WTC11 (cell line): ENCODE results near the gene ACOX2. TPM values are rescaled to one million over a fixed set of nuclear protein-coding genes. Genes with fewer than 3 reads are reported as not detected.
A peak's percentile ranks its signal among the peaks of the same experiment; 100 is the strongest.

Source experiments
- ATAC-seq: fragments of 200-7000 bp; cut with Tn5 transposase; 2 replicates; pipeline ENCODE4 v1.10.0; 2021; ENCODE audit warnings: mild to moderate bottlenecking, moderate library complexity
- CTCF ChIA-PET: fragments of 300-600 bp; sonication (Branson Sonifier 250); formaldehyde crosslinking; loops from one replicate; lab custom pipeline; 2021; ENCODE audit warnings: antibody characterized with exemption; lab: Charles Lee
- POLR2A ChIA-PET: fragments of 350-600 bp; sonication (Branson Sonifier 250); formaldehyde crosslinking; loops from one replicate; lab custom pipeline; 2021; ENCODE audit warnings: antibody characterized with exemption; lab: Charles Lee
- DNase-seq: peaks from one replicate; pipeline ENCODE4 v3.0.0; 2021; ENCODE audit warnings: low spot score
- H3K27ac Mint-ChIP-seq: 2 replicates; pipeline ENCODE4 v1.8.0; 2021; ENCODE audit warnings: mixed read lengths
- H3K27me3 Mint-ChIP-seq: 2 replicates; pipeline ENCODE4 v1.8.0; 2021; ENCODE audit warnings: low read depth, mild to moderate bottlenecking, moderate library complexity, mixed read lengths
- H3K36me3 Mint-ChIP-seq: 2 replicates; pipeline ENCODE4 v1.8.0; 2021; ENCODE audit warnings: mixed read lengths
- H3K4me1 Mint-ChIP-seq: 2 replicates; pipeline ENCODE4 v1.8.0; 2022; ENCODE audit warnings: mixed read lengths
- H3K4me3 Mint-ChIP-seq: 2 replicates; pipeline ENCODE4 v1.8.0; 2021; ENCODE audit warnings: mild to moderate bottlenecking, moderate library complexity, mixed read lengths
- H3K9me3 Mint-ChIP-seq: 2 replicates; pipeline ENCODE4 v1.8.0; 2021; ENCODE audit warnings: mixed read lengths
- KAT7 ChIP-seq: sonication (generic); formaldehyde crosslinking; IDR thresholded peaks from 2 replicates; pipeline ENCODE4 v1.8.1; 2023; ENCODE audit warnings: missing genetic modification reagents, mild to moderate bottlenecking, borderline replicate concordance
- MXD4 ChIP-seq: fragments of 250-450 bp; sonication (Bioruptor Pico); IDR thresholded peaks from 2 replicates; pipeline ENCODE4 v1.8.0; 2021; ENCODE audit warnings: mild to moderate bottlenecking, moderate library complexity, borderline replicate concordance
- TCF7 ChIP-seq: sonication (generic); formaldehyde crosslinking; IDR thresholded peaks from 2 replicates; pipeline ENCODE4 v1.8.0; 2022; ENCODE audit warnings: mild to moderate bottlenecking, low read depth, missing genetic modification reagents, moderate library complexity
- ZBTB21 ChIP-seq: sonication (generic); formaldehyde crosslinking; IDR thresholded peaks from 2 replicates; pipeline ENCODE4 v1.8.1; 2023; ENCODE audit warnings: mild to moderate bottlenecking, missing genetic modification reagents, borderline replicate concordance
- ZNF232 ChIP-seq: sonication (generic); formaldehyde crosslinking; IDR thresholded peaks from 2 replicates; pipeline ENCODE4 v1.8.0; 2022; ENCODE audit warnings: mild to moderate bottlenecking, missing genetic modification reagents
- ZNF263 ChIP-seq: sonication (generic); formaldehyde crosslinking; IDR thresholded peaks from 2 replicates; pipeline ENCODE4 v1.8.1; 2022; ENCODE audit warnings: low read depth, mild to moderate bottlenecking, moderate library complexity, missing genetic modification reagents
- ZNF317 ChIP-seq: sonication (generic); formaldehyde crosslinking; IDR thresholded peaks from 2 replicates; pipeline ENCODE4 v1.8.1; 2023; ENCODE audit warnings: low read depth, mild to moderate bottlenecking, moderate library complexity, missing genetic modification reagents, borderline replicate concordance
- ZNF423 ChIP-seq: fragments of 250-450 bp; sonication (Bioruptor Pico); IDR thresholded peaks from 2 replicates; pipeline ENCODE4 v2.1.2; 2022; ENCODE audit warnings: mild to moderate bottlenecking, moderate library complexity
- total RNA-seq: library from RNA; stranded (reverse); gene quantifications from 3 replicates; pipeline ENCODE4 v1.2.3, GENCODE V29; 2021
- TF ChIP-seq, protein P1 (sequence below): sonication (generic); formaldehyde crosslinking; IDR thresholded peaks from 2 replicates; pipeline ENCODE4 v1.8.1; 2022; ENCODE audit warnings: low read depth, missing genetic modification reagents, borderline replicate concordance
- TF ChIP-seq, protein P2 (sequence below): sonication (generic); formaldehyde crosslinking; IDR thresholded peaks from 2 replicates; pipeline ENCODE4 v1.8.0; 2022; ENCODE audit warnings: mild to moderate bottlenecking, missing genetic modification reagents
- TF ChIP-seq, protein P3 (sequence below): sonication (generic); formaldehyde crosslinking; IDR thresholded peaks from 2 replicates; pipeline ENCODE4 v1.8.1; 2023; ENCODE audit warnings: mild to moderate bottlenecking, missing genetic modification reagents, moderate library complexity
- TF ChIP-seq, protein P4 (sequence below): sonication (generic); formaldehyde crosslinking; IDR thresholded peaks from 2 replicates; pipeline ENCODE4 v1.8.0; 2023; ENCODE audit warnings: mild to moderate bottlenecking, missing genetic modification reagents
- TF ChIP-seq, protein P5 (sequence below): sonication (generic); formaldehyde crosslinking; IDR thresholded peaks from 2 replicates; pipeline ENCODE4 v1.8.1; 2022; ENCODE audit warnings: mild to moderate bottlenecking, moderate library complexity, missing genetic modification reagents
- TF ChIP-seq, protein P6 (sequence below): sonication (generic); formaldehyde crosslinking; IDR thresholded peaks from 2 replicates; pipeline ENCODE4 v1.8.1; 2022; ENCODE audit warnings: mild to moderate bottlenecking, missing genetic modification reagents, moderate library complexity, borderline replicate concordance

ACOX2 gene
- total RNA-seq, 1 experiment from 2014 or later, result 1.1 TPM

DNA sequence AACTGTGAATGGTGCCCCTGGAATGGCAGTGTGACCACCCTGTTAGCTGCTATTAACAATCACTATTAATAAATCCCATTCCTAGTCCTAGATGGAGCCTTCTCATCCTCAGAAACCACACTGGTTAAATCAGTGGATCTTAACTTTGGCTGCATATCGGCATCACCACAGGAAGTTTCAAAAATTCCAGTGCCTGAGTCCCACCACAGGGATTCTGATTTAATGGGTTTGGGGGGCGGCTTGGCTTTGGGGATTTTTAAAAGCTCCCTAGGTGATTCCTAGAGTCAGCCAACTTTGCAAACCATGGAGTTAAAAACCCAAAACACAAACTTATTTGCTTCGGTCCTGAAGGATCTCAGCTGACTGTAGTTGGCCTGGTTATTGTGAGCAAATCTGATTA lies 37.1 kb upstream of the ACOX2 start (continued):
- TF ChIP-seq, protein P1, sequence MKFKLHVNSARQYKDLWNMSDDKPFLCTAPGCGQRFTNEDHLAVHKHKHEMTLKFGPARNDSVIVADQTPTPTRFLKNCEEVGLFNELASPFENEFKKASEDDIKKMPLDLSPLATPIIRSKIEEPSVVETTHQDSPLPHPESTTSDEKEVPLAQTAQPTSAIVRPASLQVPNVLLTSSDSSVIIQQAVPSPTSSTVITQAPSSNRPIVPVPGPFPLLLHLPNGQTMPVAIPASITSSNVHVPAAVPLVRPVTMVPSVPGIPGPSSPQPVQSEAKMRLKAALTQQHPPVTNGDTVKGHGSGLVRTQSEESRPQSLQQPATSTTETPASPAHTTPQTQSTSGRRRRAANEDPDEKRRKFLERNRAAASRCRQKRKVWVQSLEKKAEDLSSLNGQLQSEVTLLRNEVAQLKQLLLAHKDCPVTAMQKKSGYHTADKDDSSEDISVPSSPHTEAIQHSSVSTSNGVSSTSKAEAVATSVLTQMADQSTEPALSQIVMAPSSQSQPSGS, result no peak

DNA sequence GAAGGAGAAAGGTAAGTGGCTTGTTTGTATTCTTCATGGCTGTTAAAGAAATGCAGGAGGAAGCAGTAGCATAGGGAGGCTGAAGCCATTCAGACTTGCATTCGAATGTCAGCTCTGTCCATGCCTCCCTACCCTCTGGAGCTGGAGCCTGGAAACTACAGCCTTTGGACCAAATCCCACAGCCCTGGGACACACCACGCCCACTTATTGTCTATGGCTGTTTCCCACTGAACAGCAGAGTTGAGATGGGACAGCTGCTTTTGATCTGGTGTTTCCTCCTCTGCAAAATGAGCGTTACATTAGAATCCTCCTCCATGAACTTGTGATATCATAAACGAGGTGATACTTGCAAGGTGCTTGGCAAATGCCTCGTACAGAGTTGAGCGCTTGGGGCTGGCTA lies 36.6 kb upstream of the ACOX2 start:
- CTCF ChIA-PET, result interaction anchor here (0.9 to 14.3 kb wide), 7 partner anchors 8 to 62 kb away, joined by 3 to 223 read pairs (median 5); no protein-coding TSS in a partner anchor
- no peak overlapping the region for H3K27ac Mint-ChIP-seq
- H3K36me3 Mint-ChIP-seq, result peaks cover 2% of the 10 kb centered on the region; the same call in 1 of the 2 replicates
- no peak for DNase-seq
- H3K9me3 Mint-ChIP-seq, result peaks cover 11% of the 10 kb centered on the region
- POLR2A ChIA-PET, result interaction anchor here (1.0 kb wide), 1 partner anchor 14 kb away, joined by 3 read pairs; no protein-coding TSS in a partner anchor
- peaks cover 6% of the 10 kb centered on the region for H3K27me3 Mint-ChIP-seq
- peaks cover 33% of the 10 kb centered on the region for H3K4me1 Mint-ChIP-seq
- ATAC-seq, result peak; percentile 23
- TF ChIP-seq, protein P2, sequence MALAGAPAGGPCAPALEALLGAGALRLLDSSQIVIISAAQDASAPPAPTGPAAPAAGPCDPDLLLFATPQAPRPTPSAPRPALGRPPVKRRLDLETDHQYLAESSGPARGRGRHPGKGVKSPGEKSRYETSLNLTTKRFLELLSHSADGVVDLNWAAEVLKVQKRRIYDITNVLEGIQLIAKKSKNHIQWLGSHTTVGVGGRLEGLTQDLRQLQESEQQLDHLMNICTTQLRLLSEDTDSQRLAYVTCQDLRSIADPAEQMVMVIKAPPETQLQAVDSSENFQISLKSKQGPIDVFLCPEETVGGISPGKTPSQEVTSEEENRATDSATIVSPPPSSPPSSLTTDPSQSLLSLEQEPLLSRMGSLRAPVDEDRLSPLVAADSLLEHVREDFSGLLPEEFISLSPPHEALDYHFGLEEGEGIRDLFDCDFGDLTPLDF (CRISPR knock-in tag), result no peak
- TF ChIP-seq ZNF263 (no peak), KAT7 (no peak), MXD4 (no peak), TCF7 (no peak), ZNF423 (CRISPR knock-in tag) (no peak)
- TF ChIP-seq, protein P3, sequence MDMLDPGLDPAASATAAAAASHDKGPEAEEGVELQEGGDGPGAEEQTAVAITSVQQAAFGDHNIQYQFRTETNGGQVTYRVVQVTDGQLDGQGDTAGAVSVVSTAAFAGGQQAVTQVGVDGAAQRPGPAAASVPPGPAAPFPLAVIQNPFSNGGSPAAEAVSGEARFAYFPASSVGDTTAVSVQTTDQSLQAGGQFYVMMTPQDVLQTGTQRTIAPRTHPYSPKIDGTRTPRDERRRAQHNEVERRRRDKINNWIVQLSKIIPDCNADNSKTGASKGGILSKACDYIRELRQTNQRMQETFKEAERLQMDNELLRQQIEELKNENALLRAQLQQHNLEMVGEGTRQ (CRISPR knock-in tag), result no peak
- TF ChIP-seq, protein P4, sequence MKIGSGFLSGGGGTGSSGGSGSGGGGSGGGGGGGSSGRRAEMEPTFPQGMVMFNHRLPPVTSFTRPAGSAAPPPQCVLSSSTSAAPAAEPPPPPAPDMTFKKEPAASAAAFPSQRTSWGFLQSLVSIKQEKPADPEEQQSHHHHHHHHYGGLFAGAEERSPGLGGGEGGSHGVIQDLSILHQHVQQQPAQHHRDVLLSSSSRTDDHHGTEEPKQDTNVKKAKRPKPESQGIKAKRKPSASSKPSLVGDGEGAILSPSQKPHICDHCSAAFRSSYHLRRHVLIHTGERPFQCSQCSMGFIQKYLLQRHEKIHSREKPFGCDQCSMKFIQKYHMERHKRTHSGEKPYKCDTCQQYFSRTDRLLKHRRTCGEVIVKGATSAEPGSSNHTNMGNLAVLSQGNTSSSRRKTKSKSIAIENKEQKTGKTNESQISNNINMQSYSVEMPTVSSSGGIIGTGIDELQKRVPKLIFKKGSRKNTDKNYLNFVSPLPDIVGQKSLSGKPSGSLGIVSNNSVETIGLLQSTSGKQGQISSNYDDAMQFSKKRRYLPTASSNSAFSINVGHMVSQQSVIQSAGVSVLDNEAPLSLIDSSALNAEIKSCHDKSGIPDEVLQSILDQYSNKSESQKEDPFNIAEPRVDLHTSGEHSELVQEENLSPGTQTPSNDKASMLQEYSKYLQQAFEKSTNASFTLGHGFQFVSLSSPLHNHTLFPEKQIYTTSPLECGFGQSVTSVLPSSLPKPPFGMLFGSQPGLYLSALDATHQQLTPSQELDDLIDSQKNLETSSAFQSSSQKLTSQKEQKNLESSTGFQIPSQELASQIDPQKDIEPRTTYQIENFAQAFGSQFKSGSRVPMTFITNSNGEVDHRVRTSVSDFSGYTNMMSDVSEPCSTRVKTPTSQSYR (CRISPR knock-in tag), result no peak
- TF ChIP-seq, protein P5, sequence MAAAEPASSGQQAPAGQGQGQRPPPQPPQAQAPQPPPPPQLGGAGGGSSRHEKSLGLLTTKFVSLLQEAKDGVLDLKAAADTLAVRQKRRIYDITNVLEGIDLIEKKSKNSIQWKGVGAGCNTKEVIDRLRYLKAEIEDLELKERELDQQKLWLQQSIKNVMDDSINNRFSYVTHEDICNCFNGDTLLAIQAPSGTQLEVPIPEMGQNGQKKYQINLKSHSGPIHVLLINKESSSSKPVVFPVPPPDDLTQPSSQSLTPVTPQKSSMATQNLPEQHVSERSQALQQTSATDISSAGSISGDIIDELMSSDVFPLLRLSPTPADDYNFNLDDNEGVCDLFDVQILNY (CRISPR knock-in tag), result no peak
- H3K4me3 Mint-ChIP-seq, result no peak overlapping the region

DNA sequence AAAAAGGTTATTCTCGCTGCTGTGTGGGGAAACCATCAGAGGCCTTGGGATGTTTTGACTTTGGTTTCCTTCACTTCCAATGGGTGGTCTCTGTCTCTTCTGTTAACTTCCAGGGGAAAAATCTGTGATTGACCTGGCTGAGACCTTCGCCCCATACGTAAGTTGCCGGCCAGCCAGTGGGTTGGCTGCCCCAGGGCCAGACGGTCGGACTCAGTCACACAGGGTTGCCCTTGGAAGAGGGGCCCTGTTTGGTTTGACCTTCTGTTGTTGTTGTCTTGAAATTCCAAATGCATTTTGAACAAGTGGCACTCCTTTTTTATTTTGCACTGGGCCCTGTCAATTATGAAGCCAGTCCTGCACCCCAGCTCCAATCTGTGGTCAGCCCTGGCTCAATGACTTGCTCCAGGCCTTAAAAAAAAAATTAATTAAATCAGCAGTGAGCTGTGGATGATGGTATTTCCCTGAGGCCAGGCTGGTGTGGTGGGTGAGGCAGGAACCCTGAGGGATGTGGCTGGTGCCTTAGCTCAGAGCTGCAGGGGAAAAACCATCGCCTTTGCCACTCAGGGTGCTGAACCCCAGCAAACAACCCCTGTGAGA lies 35.7 kb upstream of the ACOX2 start:
- POLR2A ChIA-PET, result interaction anchor here (0.5 to 1.0 kb wide), 2 partner anchors 15 to 479 kb away, joined by 3 read pairs; no protein-coding TSS in a partner anchor
- H3K4me1 Mint-ChIP-seq, result peaks cover 32% of the 10 kb centered on the region
- CTCF ChIA-PET, result interaction anchor here (1.1 to 14.3 kb wide), 3 partner anchors 12 to 57 kb away, joined by 3 to 223 read pairs (median 8); no protein-coding TSS in a partner anchor

More for the DNA sequence above, 35.7 kb upstream of the ACOX2 start:
- DNase-seq (no peak), ATAC-seq (no peak)
- Mint-ChIP-seq H3K36me3 (peaks cover 2% of the 10 kb centered on the region; the same call in 1 of the 2 replicates), H3K27me3 (peaks cover 6% of the 10 kb centered on the region), H3K9me3 (peaks cover 11% of the 10 kb centered on the region), H3K4me3 (no peak overlapping the region), H3K27ac (no peak overlapping the region)
- TF ChIP-seq, protein P6, sequence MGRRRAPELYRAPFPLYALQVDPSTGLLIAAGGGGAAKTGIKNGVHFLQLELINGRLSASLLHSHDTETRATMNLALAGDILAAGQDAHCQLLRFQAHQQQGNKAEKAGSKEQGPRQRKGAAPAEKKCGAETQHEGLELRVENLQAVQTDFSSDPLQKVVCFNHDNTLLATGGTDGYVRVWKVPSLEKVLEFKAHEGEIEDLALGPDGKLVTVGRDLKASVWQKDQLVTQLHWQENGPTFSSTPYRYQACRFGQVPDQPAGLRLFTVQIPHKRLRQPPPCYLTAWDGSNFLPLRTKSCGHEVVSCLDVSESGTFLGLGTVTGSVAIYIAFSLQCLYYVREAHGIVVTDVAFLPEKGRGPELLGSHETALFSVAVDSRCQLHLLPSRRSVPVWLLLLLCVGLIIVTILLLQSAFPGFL (CRISPR knock-in tag), result no peak
- no peak for TF ChIP-seq ZNF232 (CRISPR knock-in tag)
- no peak for TF ChIP-seq ZBTB21 (CRISPR knock-in tag)
- TF ChIP-seq ZNF317 (CRISPR knock-in tag), result no peak
